ENCODE results near the gene TC2N. TPM values are rescaled to one million over a fixed set of nuclear protein-coding genes. Genes with fewer than 3 reads are reported as not detected.

TC2N gene
- total RNA-seq, 1 experiment from 2014 or later, result 30.6 TPM

DNA sequence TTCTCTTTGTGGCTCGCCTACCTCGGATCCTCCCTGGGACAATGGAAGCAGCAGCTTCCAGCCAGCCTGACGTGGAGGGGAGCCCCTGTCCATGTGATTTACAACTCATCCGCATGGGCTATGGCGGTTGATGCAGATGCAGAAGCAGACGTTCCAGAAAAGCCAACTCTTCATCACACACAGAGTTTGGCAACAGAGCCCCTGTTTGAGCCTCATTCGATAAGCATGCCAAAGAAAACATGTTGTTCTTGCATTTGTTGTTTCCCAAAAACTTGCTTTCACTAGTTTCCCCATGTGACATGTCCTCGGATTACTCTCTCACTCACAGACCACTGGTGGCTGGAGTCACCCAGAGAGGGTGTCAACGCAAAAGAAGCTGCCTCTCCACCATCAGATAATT lies 16.4 kb upstream of the TC2N start:
- H3K4me1 ChIP-seq, result no peaks in the 10 kb centered on the region
- ChIA-PET CTCF (no interaction called here), POLR2A (no interaction called here)
- intact Hi-C loops (cut with micrococcal nuclease; ENCODE audit: unreplicated experiment), result no loop called here
- Mint-ChIP-seq H3K27ac (ENCODE audit: unreplicated experiment) (no peak overlapping the region), H3K4me3 (ENCODE audit: unreplicated experiment) (no peak overlapping the region), H3K27me3 (ENCODE audit: insufficient read depth, unreplicated experiment) (no peaks in the 10 kb centered on the region), H3K36me3 (ENCODE audit: insufficient read depth, unreplicated experiment) (no peaks in the 10 kb centered on the region), H3K9me3 (ENCODE audit: unreplicated experiment) (no peaks in the 10 kb centered on the region), H3K4me1 (ENCODE audit: low read depth, unreplicated experiment) (no peaks in the 10 kb centered on the region)
- BruUV-seq (replicated peaks), result no TSS peak
- DNase-seq, result no peak
- TF ChIP-seq, protein P1, sequence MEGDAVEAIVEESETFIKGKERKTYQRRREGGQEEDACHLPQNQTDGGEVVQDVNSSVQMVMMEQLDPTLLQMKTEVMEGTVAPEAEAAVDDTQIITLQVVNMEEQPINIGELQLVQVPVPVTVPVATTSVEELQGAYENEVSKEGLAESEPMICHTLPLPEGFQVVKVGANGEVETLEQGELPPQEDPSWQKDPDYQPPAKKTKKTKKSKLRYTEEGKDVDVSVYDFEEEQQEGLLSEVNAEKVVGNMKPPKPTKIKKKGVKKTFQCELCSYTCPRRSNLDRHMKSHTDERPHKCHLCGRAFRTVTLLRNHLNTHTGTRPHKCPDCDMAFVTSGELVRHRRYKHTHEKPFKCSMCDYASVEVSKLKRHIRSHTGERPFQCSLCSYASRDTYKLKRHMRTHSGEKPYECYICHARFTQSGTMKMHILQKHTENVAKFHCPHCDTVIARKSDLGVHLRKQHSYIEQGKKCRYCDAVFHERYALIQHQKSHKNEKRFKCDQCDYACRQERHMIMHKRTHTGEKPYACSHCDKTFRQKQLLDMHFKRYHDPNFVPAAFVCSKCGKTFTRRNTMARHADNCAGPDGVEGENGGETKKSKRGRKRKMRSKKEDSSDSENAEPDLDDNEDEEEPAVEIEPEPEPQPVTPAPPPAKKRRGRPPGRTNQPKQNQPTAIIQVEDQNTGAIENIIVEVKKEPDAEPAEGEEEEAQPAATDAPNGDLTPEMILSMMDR (IDR thresholded peaks at IDR 0.05; ENCODE audit: insufficient read depth in 1 of 2, low read depth in 1 of 2, low read length in 1 of 2, severe bottlenecking in 1 of 2, unreplicated experiment in 1 of 2), result no peak
- no peaks in the 10 kb centered on the region for H3K36me3 ChIP-seq (ENCODE audit: control insufficient read depth, insufficient read depth, low read length)
- no peaks in the 10 kb centered on the region for H3K27me3 ChIP-seq (replicated peaks; ENCODE audit: control insufficient read depth, insufficient read depth, low read length)
- H3K9me3 ChIP-seq, result no peaks in the 10 kb centered on the region
- H3K4me3 ChIP-seq (ENCODE audit: low read depth, low read length), result no peak overlapping the region

DNA sequence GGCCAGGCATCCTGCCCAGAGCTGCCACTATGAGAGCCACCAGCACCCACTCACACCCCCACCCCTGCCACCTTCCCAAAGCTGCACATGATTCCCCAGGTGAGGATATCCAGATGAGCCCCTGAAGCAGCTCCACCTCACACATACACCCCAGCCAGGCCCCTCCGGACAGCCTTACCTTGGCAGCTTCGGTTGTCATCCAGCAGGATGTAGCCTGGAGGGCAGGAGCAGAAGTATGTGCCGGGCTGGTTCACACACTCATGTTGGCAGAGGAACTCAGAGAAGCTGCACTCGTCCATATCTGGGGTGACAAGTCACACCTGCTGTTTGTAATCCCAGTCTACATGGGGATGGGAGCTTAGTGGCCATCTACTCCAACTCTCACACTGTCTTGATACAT lies 15.4 kb upstream of the TC2N start:
- no TSS peak for BruUV-seq (replicated peaks)
- POLR2A ChIA-PET, result no interaction called here
- no peak overlapping the region for H3K27ac Mint-ChIP-seq (ENCODE audit: unreplicated experiment)

DNA sequence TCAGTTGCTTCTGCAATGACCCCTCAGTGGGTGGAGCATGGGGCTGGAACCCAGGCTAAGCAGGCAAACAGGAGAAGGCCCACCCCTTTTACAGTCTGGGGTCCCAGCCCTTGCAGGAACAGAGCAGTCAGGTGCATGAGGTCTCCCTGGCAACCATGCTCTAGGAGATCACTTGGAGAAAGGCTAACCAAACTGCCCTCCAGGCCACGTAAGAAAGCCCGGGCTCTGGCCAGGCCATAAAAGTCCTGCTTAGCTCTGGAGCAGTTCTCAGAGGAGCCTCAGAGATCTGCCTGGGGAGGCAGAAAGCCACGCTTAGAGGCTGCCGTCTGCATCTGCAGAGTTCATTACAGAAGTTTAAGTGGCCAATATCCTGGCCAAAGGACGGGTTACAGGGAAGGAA lies 15.0 kb upstream of the TC2N start:
- no TSS peak for BruUV-seq (replicated peaks)
- Mint-ChIP-seq H3K36me3 (ENCODE audit: insufficient read depth, unreplicated experiment) (no peaks in the 10 kb centered on the region), H3K9me3 (ENCODE audit: unreplicated experiment) (no peaks in the 10 kb centered on the region), H3K27ac (ENCODE audit: unreplicated experiment) (no peak overlapping the region), H3K4me1 (ENCODE audit: low read depth, unreplicated experiment) (no peaks in the 10 kb centered on the region), H3K4me3 (ENCODE audit: unreplicated experiment) (no peak overlapping the region), H3K27me3 (ENCODE audit: insufficient read depth, unreplicated experiment) (no peaks in the 10 kb centered on the region)
- TF ChIP-seq, protein P1 (IDR thresholded peaks at IDR 0.05; ENCODE audit: insufficient read depth in 1 of 2, low read depth in 1 of 2, low read length in 1 of 2, severe bottlenecking in 1 of 2, unreplicated experiment in 1 of 2), result no peak
- DNase-seq, result no peak
- Histone ChIP-seq H3K4me1 (no peaks in the 10 kb centered on the region), H3K9me3 (no peaks in the 10 kb centered on the region), H3K4me3 (ENCODE audit: low read depth, low read length) (no peak overlapping the region), H3K27me3 (replicated peaks; ENCODE audit: control insufficient read depth, insufficient read depth, low read length) (no peaks in the 10 kb centered on the region), H3K36me3 (ENCODE audit: control insufficient read depth, insufficient read depth, low read length) (no peaks in the 10 kb centered on the region)
- intact Hi-C loops (cut with micrococcal nuclease; ENCODE audit: unreplicated experiment), result no loop called here
- CTCF ChIA-PET, result no interaction called here
- POLR2A ChIA-PET, result no interaction called here

More for the DNA sequence above, 15.4 kb upstream of the TC2N start:
- no peak overlapping the region for H3K4me3 ChIP-seq (ENCODE audit: low read depth, low read length)
- H3K36me3 Mint-ChIP-seq (ENCODE audit: insufficient read depth, unreplicated experiment), result no peaks in the 10 kb centered on the region
- no peaks in the 10 kb centered on the region for H3K9me3 ChIP-seq
- no peak for DNase-seq
- H3K27me3 ChIP-seq (replicated peaks; ENCODE audit: control insufficient read depth, insufficient read depth, low read length), result no peaks in the 10 kb centered on the region
- TF ChIP-seq, protein P1 (IDR thresholded peaks at IDR 0.05; ENCODE audit: insufficient read depth in 1 of 2, low read depth in 1 of 2, low read length in 1 of 2, severe bottlenecking in 1 of 2, unreplicated experiment in 1 of 2), result no peak
- H3K4me1 Mint-ChIP-seq (ENCODE audit: low read depth, unreplicated experiment), result no peaks in the 10 kb centered on the region
- no peaks in the 10 kb centered on the region for H3K4me1 ChIP-seq
- intact Hi-C loops (cut with micrococcal nuclease; ENCODE audit: unreplicated experiment), result no loop called here
- no peaks in the 10 kb centered on the region for H3K27me3 Mint-ChIP-seq (ENCODE audit: insufficient read depth, unreplicated experiment)
- no peaks in the 10 kb centered on the region for H3K36me3 ChIP-seq (ENCODE audit: control insufficient read depth, insufficient read depth, low read length)
- no peaks in the 10 kb centered on the region for H3K9me3 Mint-ChIP-seq (ENCODE audit: unreplicated experiment)
- H3K4me3 Mint-ChIP-seq (ENCODE audit: unreplicated experiment), result no peak overlapping the region
- CTCF ChIA-PET, result no interaction called here

Data from Caco-2 (cell line).